Measurements from ENCODE around the gene ABHD12.

Gene ABHD12

GRCh38 chr20:25378884-25379733, 11.5 kb downstream of the ABHD12 start:
- Histone ChIP-seq H3K4me3 (ENCODE audit: low read length) (no peak overlapping the region), H3K36me3 (ENCODE audit: control insufficient read depth, low read depth, low read length) (peaks cover 10% of the 10 kb centered on the region), H3K4me1 (ENCODE audit: control insufficient read depth, low read depth, low read length) (no peaks in the 10 kb centered on the region), H3K27me3 (ENCODE audit: control insufficient read depth, insufficient read depth, low read length) (no peaks in the 10 kb centered on the region), H3K27ac (ENCODE audit: low read length) (no peak overlapping the region), H3K9me3 (ENCODE audit: control insufficient read depth, low read depth, low read length) (no peaks in the 10 kb centered on the region), H3K9ac (ENCODE audit: low read length) (no peak overlapping the region)

- H3K9me3 ChIP-seq (ENCODE audit: control insufficient read depth, low read depth, low read length), result no peaks in the 10 kb centered on the region
- no peak overlapping the region for H3K4me3 ChIP-seq (ENCODE audit: low read length)
- no peaks in the 10 kb centered on the region for H3K27me3 ChIP-seq (ENCODE audit: control insufficient read depth, insufficient read depth, low read length)
- H3K9ac ChIP-seq (ENCODE audit: low read length), result no peak overlapping the region
- peaks cover 10% of the 10 kb centered on the region for H3K36me3 ChIP-seq (ENCODE audit: control insufficient read depth, low read depth, low read length)
- H3K4me1 ChIP-seq (ENCODE audit: control insufficient read depth, low read depth, low read length), result no peaks in the 10 kb centered on the region
- no peak overlapping the region for H3K27ac ChIP-seq (ENCODE audit: low read length)
Observed at GRCh38 chr20:25378189-25378883, 12.3 kb downstream of the ABHD12 start.

DNA sequence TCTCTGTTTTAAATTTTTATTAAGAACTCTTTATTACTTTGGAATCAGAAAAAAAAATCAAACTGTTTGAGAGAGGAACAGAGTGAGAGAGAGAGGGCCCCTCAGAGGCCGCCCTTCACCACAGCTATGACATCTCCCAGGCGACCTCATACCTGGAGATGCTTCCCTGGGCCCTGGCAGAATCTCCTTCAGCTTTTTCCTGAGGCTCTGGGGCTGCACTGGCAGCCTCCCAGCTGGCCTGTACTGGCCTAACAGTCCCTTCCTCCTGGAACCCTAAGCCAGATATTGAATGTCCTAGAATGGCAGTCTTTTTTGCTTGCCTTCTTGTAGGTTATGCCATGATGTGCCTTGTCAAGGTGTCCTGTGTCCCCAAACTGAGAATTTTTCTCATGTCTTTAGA, 13.7 kb downstream of the ABHD12 start:
- Histone ChIP-seq H3K9me3 (ENCODE audit: control insufficient read depth, low read depth, low read length) (no peaks in the 10 kb centered on the region), H3K27ac (ENCODE audit: low read length) (no peak overlapping the region), H3K27me3 (ENCODE audit: control insufficient read depth, insufficient read depth, low read length) (no peaks in the 10 kb centered on the region)

DNA sequence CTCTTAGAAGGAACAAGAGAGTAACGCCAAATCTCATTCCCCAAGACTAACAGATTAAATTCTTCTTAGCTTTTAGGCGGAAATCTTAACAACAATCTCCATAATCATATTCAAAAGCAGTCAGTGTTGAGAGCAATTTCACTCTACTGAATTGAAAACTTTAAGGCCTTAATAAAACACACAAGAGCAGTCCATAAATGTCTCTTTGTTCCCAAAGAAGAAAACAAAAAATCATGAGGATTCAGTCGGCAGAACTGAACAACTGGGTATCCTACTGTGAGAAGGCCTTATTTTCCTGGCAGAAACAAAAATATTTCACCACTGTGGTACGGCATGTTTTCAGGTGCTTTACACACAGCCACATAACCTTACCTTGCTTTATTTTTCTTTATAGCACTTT, 14.4 kb downstream of the ABHD12 start:
- no peaks in the 10 kb centered on the region for H3K27me3 ChIP-seq (ENCODE audit: control insufficient read depth, insufficient read depth, low read length)
- H3K9me3 ChIP-seq (ENCODE audit: control insufficient read depth, low read depth, low read length), result no peaks in the 10 kb centered on the region

More for the DNA sequence above, 13.7 kb downstream of the ABHD12 start:
- Histone ChIP-seq H3K9ac (ENCODE audit: low read length) (no peak overlapping the region), H3K4me1 (ENCODE audit: control insufficient read depth, low read depth, low read length) (no peaks in the 10 kb centered on the region), H3K36me3 (ENCODE audit: control insufficient read depth, low read depth, low read length) (peaks cover 3% of the 10 kb centered on the region), H3K4me3 (ENCODE audit: low read length) (no peak overlapping the region)

GRCh38 chr20:25374842-25375241, 15.8 kb downstream of the ABHD12 start:
- Histone ChIP-seq H3K36me3 (ENCODE audit: control insufficient read depth, low read depth, low read length) (no peaks in the 10 kb centered on the region), H3K9ac (ENCODE audit: low read length) (no peak overlapping the region), H3K27me3 (ENCODE audit: control insufficient read depth, insufficient read depth, low read length) (no peaks in the 10 kb centered on the region), H3K27ac (ENCODE audit: low read length) (no peak overlapping the region), H3K4me3 (ENCODE audit: low read length) (no peak overlapping the region), H3K4me1 (ENCODE audit: control insufficient read depth, low read depth, low read length) (no peaks in the 10 kb centered on the region), H3K9me3 (ENCODE audit: control insufficient read depth, low read depth, low read length) (no peaks in the 10 kb centered on the region)

More for the DNA sequence above, 14.4 kb downstream of the ABHD12 start:
- H3K27ac ChIP-seq (ENCODE audit: low read length), result no peak overlapping the region
- no peak overlapping the region for H3K9ac ChIP-seq (ENCODE audit: low read length)
- H3K36me3 ChIP-seq (ENCODE audit: control insufficient read depth, low read depth, low read length), result no peaks in the 10 kb centered on the region
- no peak overlapping the region for H3K4me3 ChIP-seq (ENCODE audit: low read length)
- no peaks in the 10 kb centered on the region for H3K4me1 ChIP-seq (ENCODE audit: control insufficient read depth, low read depth, low read length)

DNA sequence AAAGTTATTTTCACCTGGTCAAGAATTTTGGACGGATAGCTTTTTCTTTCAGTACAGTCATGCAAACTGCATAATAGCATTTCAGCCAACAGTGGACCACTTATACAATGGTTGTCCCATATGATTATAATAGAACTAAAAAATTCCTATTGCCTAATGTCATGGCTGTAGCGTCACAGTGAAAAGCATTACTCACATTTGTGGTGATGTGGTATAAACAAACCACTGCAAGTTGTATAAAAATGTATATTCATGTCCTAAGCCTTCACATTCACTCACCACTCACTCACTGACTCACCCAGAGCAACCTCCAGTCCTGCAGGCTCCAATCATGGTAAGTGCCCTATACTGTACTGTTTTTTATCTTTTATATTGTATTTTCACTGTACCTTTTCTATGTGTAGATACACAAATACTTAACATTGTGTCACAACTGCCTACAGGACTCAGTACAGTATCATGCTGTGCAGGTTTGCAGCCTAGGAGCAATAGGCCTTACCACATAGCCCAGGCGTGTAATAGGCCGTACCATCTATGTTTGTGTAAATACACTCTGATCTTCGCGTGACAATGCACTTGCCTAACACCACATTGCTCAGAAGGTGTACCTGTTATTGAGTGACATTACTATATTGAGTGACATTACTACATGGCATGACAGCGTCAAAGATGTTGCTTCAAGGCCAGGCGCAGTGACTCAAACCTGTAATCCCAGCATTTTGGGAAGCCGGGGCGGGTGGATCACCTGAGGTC, 17.9 kb downstream of the ABHD12 start:
- Histone ChIP-seq H3K36me3 (ENCODE audit: control insufficient read depth, low read depth, low read length) (no peaks in the 10 kb centered on the region), H3K9ac (ENCODE audit: low read length) (no peak overlapping the region), H3K4me1 (ENCODE audit: control insufficient read depth, low read depth, low read length) (no peaks in the 10 kb centered on the region), H3K27ac (ENCODE audit: low read length) (no peak overlapping the region), H3K9me3 (ENCODE audit: control insufficient read depth, low read depth, low read length) (no peaks in the 10 kb centered on the region), H3K4me3 (ENCODE audit: low read length) (no peak overlapping the region), H3K27me3 (ENCODE audit: control insufficient read depth, insufficient read depth, low read length) (no peaks in the 10 kb centered on the region)

- Histone ChIP-seq H3K36me3 (ENCODE audit: control insufficient read depth, low read depth, low read length) (no peaks in the 10 kb centered on the region), H3K27me3 (ENCODE audit: control insufficient read depth, insufficient read depth, low read length) (no peaks in the 10 kb centered on the region), H3K27ac (ENCODE audit: low read length) (no peak overlapping the region), H3K9ac (ENCODE audit: low read length) (no peak overlapping the region), H3K4me1 (ENCODE audit: control insufficient read depth, low read depth, low read length) (peaks cover 4% of the 10 kb centered on the region), H3K4me3 (ENCODE audit: low read length) (no peak overlapping the region), H3K9me3 (ENCODE audit: control insufficient read depth, low read depth, low read length) (no peaks in the 10 kb centered on the region)
Observed at GRCh38 chr20:25369971-25370370, 20.7 kb downstream of the ABHD12 start.

GRCh38 chr20:25369529-25369928, 21.1 kb downstream of the ABHD12 start:
- H3K9ac ChIP-seq (ENCODE audit: low read length), result no peak overlapping the region
- H3K9me3 ChIP-seq (ENCODE audit: control insufficient read depth, low read depth, low read length), result no peaks in the 10 kb centered on the region
- H3K36me3 ChIP-seq (ENCODE audit: control insufficient read depth, low read depth, low read length), result no peaks in the 10 kb centered on the region
- H3K4me1 ChIP-seq (ENCODE audit: control insufficient read depth, low read depth, low read length), result peaks cover 9% of the 10 kb centered on the region
- H3K4me3 ChIP-seq (ENCODE audit: low read length), result no peak overlapping the region
- H3K27me3 ChIP-seq (ENCODE audit: control insufficient read depth, insufficient read depth, low read length), result no peaks in the 10 kb centered on the region
- no peak overlapping the region for H3K27ac ChIP-seq (ENCODE audit: low read length)

DNA sequence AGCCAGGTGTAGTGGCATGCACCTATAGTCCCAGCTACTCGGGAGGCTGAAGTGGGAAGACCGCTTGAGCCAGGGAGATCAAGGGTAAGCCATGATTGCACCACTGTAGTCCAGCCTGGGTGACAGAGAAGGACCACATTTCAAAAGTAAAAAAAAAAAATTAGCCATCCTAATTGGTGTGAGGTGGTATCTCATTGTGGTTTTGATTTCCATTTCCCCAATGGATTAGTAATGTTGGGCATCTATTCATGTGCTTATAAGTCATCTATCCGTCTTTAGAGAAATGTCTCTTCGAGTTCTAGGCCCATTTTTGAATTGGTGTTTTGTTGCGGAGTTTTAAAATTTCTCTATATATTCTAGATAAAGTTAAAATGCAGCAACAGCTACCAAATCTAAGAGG, 21.7 kb downstream of the ABHD12 start:
- H3K36me3 ChIP-seq (ENCODE audit: control insufficient read depth, low read depth, low read length), result no peaks in the 10 kb centered on the region
- H3K4me1 ChIP-seq (ENCODE audit: control insufficient read depth, low read depth, low read length), result peaks cover 14% of the 10 kb centered on the region
- no peak overlapping the region for H3K27ac ChIP-seq (ENCODE audit: low read length)
- H3K9ac ChIP-seq (ENCODE audit: low read length), result no peak overlapping the region
- H3K27me3 ChIP-seq (ENCODE audit: control insufficient read depth, insufficient read depth, low read length), result no peaks in the 10 kb centered on the region
- H3K9me3 ChIP-seq (ENCODE audit: control insufficient read depth, low read depth, low read length), result no peaks in the 10 kb centered on the region
- H3K4me3 ChIP-seq (ENCODE audit: low read length), result no peak overlapping the region

GRCh38 chr20:25368526-25368925, 22.1 kb downstream of the ABHD12 start:
- H3K4me3 ChIP-seq (ENCODE audit: low read length), result no peak overlapping the region
- H3K9me3 ChIP-seq (ENCODE audit: control insufficient read depth, low read depth, low read length), result no peaks in the 10 kb centered on the region
- no peaks in the 10 kb centered on the region for H3K36me3 ChIP-seq (ENCODE audit: control insufficient read depth, low read depth, low read length)
- no peak overlapping the region for H3K27ac ChIP-seq (ENCODE audit: low read length)
- H3K27me3 ChIP-seq (ENCODE audit: control insufficient read depth, insufficient read depth, low read length), result no peaks in the 10 kb centered on the region
- no peak overlapping the region for H3K9ac ChIP-seq (ENCODE audit: low read length)
- H3K4me1 ChIP-seq (ENCODE audit: control insufficient read depth, low read depth, low read length), result peaks cover 16% of the 10 kb centered on the region

DNA sequence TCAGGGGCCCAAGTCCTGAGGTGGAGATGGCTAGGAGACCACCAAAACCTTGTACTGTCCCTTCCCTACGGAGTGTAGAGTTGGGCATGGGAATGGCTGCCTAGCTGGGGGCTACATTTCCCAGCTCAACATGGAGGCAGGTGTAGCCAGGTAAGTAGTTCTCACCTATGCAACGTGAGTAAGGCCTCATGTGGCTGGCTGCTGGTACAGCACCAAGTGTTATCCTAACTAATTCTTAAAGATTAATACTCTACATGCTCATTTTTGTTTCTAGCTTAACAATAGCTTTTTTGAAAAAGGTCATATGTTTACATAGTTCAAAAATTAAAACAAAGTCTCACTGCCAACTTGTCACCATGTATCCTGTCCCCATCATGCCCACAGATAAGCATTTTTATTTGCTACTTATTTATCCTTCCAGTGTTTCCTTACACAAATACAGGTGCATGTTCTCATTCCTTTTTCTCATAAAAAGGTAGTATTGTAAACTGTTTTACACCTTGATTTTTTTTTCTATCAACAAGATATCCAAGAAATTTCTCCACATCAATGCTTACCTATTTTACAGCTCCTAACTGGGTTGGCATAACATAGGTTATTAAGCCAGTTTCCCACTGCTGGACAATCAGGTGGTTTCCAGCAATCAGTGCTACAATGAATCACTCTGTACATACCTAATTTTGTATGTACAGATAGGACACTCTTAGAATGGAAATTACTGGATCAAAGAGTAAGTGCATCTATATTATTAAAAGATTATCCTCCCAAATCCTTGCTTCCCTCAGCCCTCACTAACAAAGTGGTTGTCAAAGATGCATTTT, 25.5 kb downstream of the ABHD12 start:
- Histone ChIP-seq H3K9me3 (ENCODE audit: control insufficient read depth, low read depth, low read length) (no peaks in the 10 kb centered on the region), H3K27me3 (ENCODE audit: control insufficient read depth, insufficient read depth, low read length) (no peaks in the 10 kb centered on the region)

More for the DNA sequence above, 25.5 kb downstream of the ABHD12 start:
- Histone ChIP-seq H3K4me1 (ENCODE audit: control insufficient read depth, low read depth, low read length) (peaks cover 16% of the 10 kb centered on the region), H3K9ac (ENCODE audit: low read length) (no peak overlapping the region), H3K4me3 (ENCODE audit: low read length) (peak overlapping the region; percentile 8), H3K27ac (ENCODE audit: low read length) (no peak overlapping the region), H3K36me3 (ENCODE audit: control insufficient read depth, low read depth, low read length) (no peaks in the 10 kb centered on the region)
